K562 (cell line): ENCODE results near the gene HOXC10. TPM values are rescaled to one million over a fixed set of nuclear protein-coding genes. Genes with fewer than 3 reads are reported as not detected.

Experiments used
- ATAC-seq: fragments of 200-7000 bp; cut with Tn5 transposase; 3 replicates; pipeline ENCODE4 v1.9.1; 2020; ENCODE audit warnings: moderate library complexity
- BruUV-seq: library from RNA; stranded (reverse); fragments of 400-500 nt; replicated peaks from 2 replicates; lab custom pipeline; 2021; lab: Mats Ljungman, UMichigan
- CTCF ChIA-PET: fragments of 300-600 bp; formaldehyde crosslinking; extraction: SDS; loops from one replicate; lab custom pipeline; 2021; ENCODE audit warnings: low intra/inter-chr PET ratio; lab: Yijun Ruan, JAX
- POLR2A ChIA-PET: fragments of 300-600, 350-650 bp; sonication (Branson Sonifier 250); formaldehyde crosslinking; extraction: SDS; loops from one replicate; lab custom pipeline; 2021; ENCODE audit warnings: antibody characterized with exemption, inconsistent platforms; lab: Yijun Ruan, JAX
- DNase-seq, 4 experiments: peaks; one replicate each; pipeline versions ENCODE4 v3.0.0 to v3.0.0-alpha.2; 2011 to 2018; ENCODE audit warnings: low spot score in 3 of 4, mixed read lengths in 3 of 4; ENCODE audit errors: extremely low read depth in 1 of 4
- FAIRE-seq: peaks from 2 replicates; lab custom pipeline; 2011; peaks lifted over from hg19 to GRCh38; lab: Jason Lieb, UNC
- H2AFZ ChIP-seq: 2 replicates; pipeline ENCODE4 v1.6.0; 2011; ENCODE audit warnings: low read depth, low read length, control low read depth, inconsistent platforms
- H3K27ac ChIP-seq: fragments of 200-600 bp; 3 replicates; pipeline ENCODE4 v1.8.0; 2011; ENCODE audit warnings: low read depth, mild to moderate bottlenecking, control low read depth, inconsistent platforms, low read length, moderate library complexity, mixed read lengths; ENCODE audit errors: extremely low read depth
- H3K27me3 ChIP-seq, 2 experiments: fragments of 300-600 bp in 1 of 2; 2 replicates in 1 of 2; 3 replicates in 1 of 2; pipeline versions ENCODE4 v1.6.0 to v1.8.0; 2011; ENCODE audit warnings: inconsistent platforms in 2 of 2, low read length in 2 of 2, mild to moderate bottlenecking in 1 of 2, mixed read lengths in 1 of 2, moderate library complexity in 1 of 2; ENCODE audit not compliant: control insufficient read depth in 2 of 2, insufficient read depth in 2 of 2
- H3K36me3 ChIP-seq: fragments of 300-600 bp; 3 replicates; pipeline ENCODE4 v1.8.0; 2011; ENCODE audit warnings: mild to moderate bottlenecking, low read length, inconsistent platforms; ENCODE audit not compliant: control insufficient read depth, insufficient read depth
- H3K4me1 ChIP-seq, 2 experiments: fragments of 200-600 bp in 1 of 2; replicated peaks in 1 of 2; 2 replicates in 1 of 2; 3 replicates in 1 of 2; pipeline versions ENCODE4 v1.5.1 to v1.8.0; 2011; ENCODE audit warnings: inconsistent platforms in 2 of 2, low read length in 2 of 2, mild to moderate bottlenecking in 1 of 2, mixed read lengths in 1 of 2, moderate library complexity in 1 of 2; ENCODE audit not compliant: control insufficient read depth in 2 of 2, insufficient read depth in 2 of 2
- H3K4me2 ChIP-seq: 2 replicates; pipeline ENCODE4 v1.6.1; 2011; ENCODE audit warnings: low read length, control low read depth, inconsistent platforms, mixed read lengths; ENCODE audit not compliant: insufficient read depth
- H3K4me3 ChIP-seq: fragments of 200-600 bp; sonication (generic), shearing (Covaris generic); 2 replicates; pipeline ENCODE4 v1.5.1; 2016; ENCODE audit warnings: control low read depth, inconsistent platforms
- H3K79me2 ChIP-seq: fragments of 200-600 bp; 3 replicates; pipeline ENCODE4 v1.8.0; 2011; ENCODE audit warnings: low read length, inconsistent platforms; ENCODE audit not compliant: control insufficient read depth, insufficient read depth
- H3K9ac ChIP-seq, 2 experiments: 2 replicates each; pipeline versions ENCODE4 v1.6.0 to v1.6.1; 2011; ENCODE audit warnings: low read depth in 2 of 2, low read length in 2 of 2, control low read depth in 1 of 2, inconsistent platforms in 1 of 2, mild to moderate bottlenecking in 1 of 2, mixed read lengths in 1 of 2; ENCODE audit not compliant: insufficient read depth in 1 of 2
- H3K9me1 ChIP-seq: one replicate; pipeline ENCODE4 v1.6.0; 2011; ENCODE audit warnings: inconsistent platforms, mild to moderate bottlenecking, low read length, moderate library complexity; ENCODE audit not compliant: control insufficient read depth, insufficient read depth
- H3K9me3 ChIP-seq: replicated peaks from 2 replicates; pipeline ENCODE4 v1.5.1; 2011; ENCODE audit warnings: low read depth, low read length, inconsistent platforms; ENCODE audit not compliant: control insufficient read depth, insufficient read depth
- H4K20me1 ChIP-seq: replicated peaks from 2 replicates; pipeline ENCODE4 v1.6.1; 2011; ENCODE audit warnings: low read length, inconsistent platforms, mixed read lengths; ENCODE audit not compliant: control insufficient read depth, insufficient read depth
- FUS ChIP-seq: fragments of 200-400 bp; formaldehyde crosslinking; optimal IDR thresholded peaks from 2 replicates; pipeline ENCODE3; 2017; ENCODE audit warnings: low read depth, low read length
- NELFE ChIP-seq: IDR thresholded peaks from 2 replicates; pipeline ENCODE4 v1.6.1; 2011; ENCODE audit warnings: mild to moderate bottlenecking; ENCODE audit not compliant: insufficient read depth, insufficient read length
- NFATC3 ChIP-seq: fragments of 450-650 bp; IDR thresholded peaks from 2 replicates; pipeline ENCODE4 v1.6.1; 2017; ENCODE audit warnings: mild to moderate bottlenecking
- RREB1 ChIP-seq: fragments of 250-450 bp; sonication (Bioruptor Pico); IDR thresholded peaks from 2 replicates; pipeline ENCODE4 v1.4.0; 2020
- SMARCA4 ChIP-seq: fragments of 450-650 bp; IDR thresholded peaks from 2 replicates; pipeline ENCODE4 v1.6.1; 2016
- STAT6 ChIP-seq: sonication (generic); formaldehyde crosslinking; IDR thresholded peaks from 2 replicates; pipeline ENCODE4 v1.8.1; 2023; ENCODE audit warnings: mild to moderate bottlenecking, missing genetic modification reagents
- TSC22D4 ChIP-seq: fragments of 450-650 bp; IDR thresholded peaks from 2 replicates; pipeline ENCODE4 v1.6.1; 2016; ENCODE audit warnings: missing genetic modification characterization, missing biosample characterization, control low read depth
- ZNF184 ChIP-seq: sonication (generic); formaldehyde crosslinking; IDR thresholded peaks from 2 replicates; pipeline ENCODE4 v1.5.0; 2020; ENCODE audit warnings: missing genetic modification reagents
- ZNF347 ChIP-seq: fragments of 450-650 bp; formaldehyde crosslinking; IDR thresholded peaks from 2 replicates; pipeline ENCODE4 v1.4.0; 2020; ENCODE audit warnings: low read depth, mild to moderate bottlenecking, moderate library complexity
- WGBS: fragments of 100-300 bp; shearing (Covaris generic); methylation state at CpG from one replicate; pipeline ENCODE4 v1.1.6; 2016; ENCODE audit warnings: low coverage, mixed read lengths; ENCODE audit not compliant: insufficient coverage; ENCODE audit errors: missing lambda C conversion rate; 5-methylcytosine and 5-hydroxymethylcytosine counted together
- in situ Hi-C: fragments of 300-500 bp; cut with MboI; formaldehyde crosslinking; loops from 4 replicates; pipeline ENCODE4 v1.15.0; 2018; ENCODE audit warnings: inconsistent platforms, mixed read lengths
- intact Hi-C: fragments of 100-400 bp; cut with micrococcal nuclease; formaldehyde crosslinking; loops from 2 replicates; pipeline ENCODE4 v1.14.2; 2022
- polyA plus RNA-seq, 8 experiments: library from polyadenylated mRNA; depleted of rRNA in 4 of 8; stranded (reverse) in 5 of 8; unstranded in 3 of 8; fragments of >200 nt; fragmentation: Nextera tagmentation in 2 of 8; fragmentation: Illumina TruSeq in 1 of 8; extraction: Ambion mirVana in 2 of 8; extraction: Trizol in 1 of 8; gene quantifications; 2 replicates each; pipeline versions ENCODE4 v1.2.1 to v1.2.3, GENCODE V29; 2011 to 2014; ENCODE audit warnings: inconsistent platforms in 1 of 8, missing spikeins in 1 of 8
- total RNA-seq, 7 experiments: library from RNA; depleted of rRNA in 6 of 7; stranded (reverse); fragments of >200 nt in 6 of 7; fragmentation: Illumina TruSeq in 2 of 7; extraction: Trizol in 2 of 7; gene quantifications; 2 replicates each; pipeline versions ENCODE4 v1.2.1 to v1.2.3, GENCODE V29; 2011 to 2021; ENCODE audit warnings: low replicate concordance in 1 of 7
- TF ChIP-seq, protein P1 (sequence below): IDR thresholded peaks from 2 replicates; pipeline ENCODE4 v1.6.1; 2012; ENCODE audit warnings: low read depth, low read length, improper control_type of control experiment, borderline replicate concordance
- TF ChIP-seq, protein P2 (sequence below): fragments of 450-650 bp; formaldehyde crosslinking; IDR thresholded peaks from 2 replicates; pipeline ENCODE4 v1.4.0; 2020; ENCODE audit warnings: mild to moderate bottlenecking, moderate library complexity

Gene HOXC10
- total and polyA plus RNA-seq, 9 of the 15 experiments (the other 6 are each of a cell fraction or from before 2014, with no cell fraction given): 0.13 to 0.77 (median 0.35) TPM; not detected in 2

DNA sequence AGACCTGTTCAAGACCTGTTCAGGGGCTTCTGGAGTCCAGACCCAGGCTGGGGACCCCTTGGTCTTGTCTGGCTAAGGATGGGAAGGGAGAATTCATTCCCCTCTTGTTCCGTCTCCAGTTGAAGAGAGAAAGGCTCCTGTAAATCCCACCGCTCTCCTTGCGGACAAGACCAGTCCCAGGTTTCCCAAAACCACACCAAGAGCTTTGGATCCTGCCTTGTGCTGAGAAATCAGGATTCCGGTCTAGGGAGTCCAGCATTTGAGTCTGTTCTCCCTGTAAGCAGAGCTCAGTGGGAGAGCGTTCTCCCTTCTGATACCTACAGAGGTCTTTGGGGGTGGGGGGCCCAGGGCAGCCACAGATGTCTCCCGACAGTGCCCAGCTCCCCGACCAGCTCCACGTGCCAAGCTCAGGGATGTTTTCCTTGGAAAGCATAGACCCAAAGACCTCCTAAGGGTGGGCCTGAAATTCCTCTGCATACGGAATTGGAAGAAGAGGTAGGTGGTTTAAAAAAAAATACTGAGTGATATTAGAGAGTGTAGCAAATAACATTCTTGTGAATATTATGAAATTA is 44.4 kb upstream of the HOXC10 start:
- Histone ChIP-seq H3K27me3 (peaks cover 28 to 60% of the 10 kb centered on the region in 2 experiments), H4K20me1 (no peaks in the 10 kb centered on the region), H2AFZ (no peak overlapping the region), H3K27ac (no peak overlapping the region), H3K36me3 (no peaks in the 10 kb centered on the region), H3K79me2 (no peaks in the 10 kb centered on the region), H3K9me1 (no peaks in the 10 kb centered on the region), H3K4me3 (no peak overlapping the region), H3K4me2 (no peak overlapping the region), H3K9me3 (no peaks in the 10 kb centered on the region), H3K4me1 (peaks cover 0 to 33% of the 10 kb centered on the region in 2 experiments; a peak in 2 of 5 replicates), H3K9ac (no peak overlapping the region)
- intact Hi-C loops (no loop called here), in situ Hi-C loops (no loop called here)
- no peak for FAIRE-seq
- ChIA-PET CTCF (no interaction called here), POLR2A (interaction anchor here (1.0 to 1.3 kb wide), 2 partner anchors 12 to 17 kb away, joined by 3 to 4 read pairs; no protein-coding TSS in a partner anchor)
- DNase-seq: no peak
- BruUV-seq: no TSS peak
- 18% methylated on average over 9 of the region's 9 CpGs for WGBS
- ATAC-seq: no peak
- TF ChIP-seq STAT6 (CRISPR knock-in tag) (no peak), NFATC3 (no peak), TSC22D4 (tag) (no peak), RREB1 (no peak), ZNF184 (CRISPR knock-in tag) (no peak), FUS (no peak), NELFE (no peak), SMARCA4 (no peak), ZNF347 (CRISPR knock-in tag) (no peak)
- TF ChIP-seq, protein P1, sequence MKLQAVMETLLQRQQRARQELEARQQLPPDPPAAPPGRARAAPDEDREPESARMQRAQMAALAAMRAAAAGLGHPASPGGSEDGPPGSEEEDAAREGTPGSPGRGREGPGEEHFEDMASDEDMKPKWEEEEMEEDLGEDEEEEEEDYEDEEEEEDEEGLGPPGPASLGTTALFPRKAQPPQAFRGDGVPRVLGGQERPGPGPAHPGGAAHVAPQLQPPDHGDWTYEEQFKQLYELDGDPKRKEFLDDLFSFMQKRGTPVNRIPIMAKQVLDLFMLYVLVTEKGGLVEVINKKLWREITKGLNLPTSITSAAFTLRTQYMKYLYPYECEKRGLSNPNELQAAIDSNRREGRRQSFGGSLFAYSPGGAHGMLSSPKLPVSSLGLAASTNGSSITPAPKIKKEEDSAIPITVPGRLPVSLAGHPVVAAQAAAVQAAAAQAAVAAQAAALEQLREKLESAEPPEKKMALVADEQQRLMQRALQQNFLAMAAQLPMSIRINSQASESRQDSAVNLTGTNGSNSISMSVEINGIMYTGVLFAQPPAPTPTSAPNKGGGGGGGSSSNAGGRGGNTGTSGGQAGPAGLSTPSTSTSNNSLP: no peak
- TF ChIP-seq, protein P2, sequence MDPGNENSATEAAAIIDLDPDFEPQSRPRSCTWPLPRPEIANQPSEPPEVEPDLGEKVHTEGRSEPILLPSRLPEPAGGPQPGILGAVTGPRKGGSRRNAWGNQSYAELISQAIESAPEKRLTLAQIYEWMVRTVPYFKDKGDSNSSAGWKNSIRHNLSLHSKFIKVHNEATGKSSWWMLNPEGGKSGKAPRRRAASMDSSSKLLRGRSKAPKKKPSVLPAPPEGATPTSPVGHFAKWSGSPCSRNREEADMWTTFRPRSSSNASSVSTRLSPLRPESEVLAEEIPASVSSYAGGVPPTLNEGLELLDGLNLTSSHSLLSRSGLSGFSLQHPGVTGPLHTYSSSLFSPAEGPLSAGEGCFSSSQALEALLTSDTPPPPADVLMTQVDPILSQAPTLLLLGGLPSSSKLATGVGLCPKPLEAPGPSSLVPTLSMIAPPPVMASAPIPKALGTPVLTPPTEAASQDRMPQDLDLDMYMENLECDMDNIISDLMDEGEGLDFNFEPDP (CRISPR knock-in tag): no peak
